NCI-H69 (cell line): ENCODE data around the gene SORCS2.

Experiments used
- DNase-seq: peaks from one replicate; lab custom pipeline; 2025; lab: John Stamatoyannopoulos, UW

SORCS2 gene

DNA sequence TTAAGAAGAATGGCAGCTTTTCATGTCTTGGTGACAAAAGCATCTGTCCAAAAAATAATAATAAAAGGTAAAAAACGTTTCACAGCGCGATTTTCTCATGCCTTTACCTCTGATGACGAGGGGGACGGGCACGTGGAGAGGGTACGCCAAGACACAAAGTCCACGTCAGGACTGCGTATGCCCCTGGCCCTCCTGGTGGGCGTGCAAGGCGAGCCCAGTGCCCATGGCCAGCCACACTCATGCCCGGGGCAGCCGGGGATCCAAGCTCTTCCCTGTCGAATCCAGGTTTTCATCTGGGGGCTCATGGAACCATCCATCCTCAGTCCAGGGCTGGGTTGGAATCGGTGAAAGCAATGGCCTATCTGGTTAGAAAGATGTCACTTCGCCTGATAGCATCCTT is 570.8 kb downstream of the SORCS2 start:
- DNase-seq, result no peak

GRCh38 chr4:7763788-7764187 is 571.5 kb downstream of the SORCS2 start:
- no peak for DNase-seq

- no peak for DNase-seq
Measured at GRCh38 chr4:7764466-7764865, 572.1 kb downstream of the SORCS2 start.

- DNase-seq, result no peak
Measured at GRCh38 chr4:7765666-7766065, 573.3 kb downstream of the SORCS2 start.

DNA sequence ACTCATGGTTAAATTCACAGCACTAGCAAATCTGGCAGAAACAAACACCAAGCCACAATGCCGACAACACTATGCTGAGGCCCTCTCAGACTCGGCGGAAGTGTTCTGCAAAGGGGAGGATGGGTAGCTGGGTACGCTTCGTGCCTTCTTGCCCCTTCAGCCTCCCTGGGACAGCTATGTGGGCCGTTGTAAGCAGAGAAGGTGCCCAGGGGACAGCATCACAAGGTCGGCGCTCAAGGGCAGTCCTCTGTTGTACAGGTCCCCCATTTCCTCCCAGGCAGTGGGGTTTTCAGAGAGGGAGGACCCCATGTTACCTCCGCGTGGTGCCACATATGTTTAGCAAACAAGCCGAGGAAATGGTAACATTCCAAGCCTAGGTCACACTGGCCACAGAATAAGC is 573.7 kb downstream of the SORCS2 start:
- no peak for DNase-seq

- no peak for DNase-seq
Measured at GRCh38 chr4:7766661-7767345, 574.5 kb downstream of the SORCS2 start.

DNA sequence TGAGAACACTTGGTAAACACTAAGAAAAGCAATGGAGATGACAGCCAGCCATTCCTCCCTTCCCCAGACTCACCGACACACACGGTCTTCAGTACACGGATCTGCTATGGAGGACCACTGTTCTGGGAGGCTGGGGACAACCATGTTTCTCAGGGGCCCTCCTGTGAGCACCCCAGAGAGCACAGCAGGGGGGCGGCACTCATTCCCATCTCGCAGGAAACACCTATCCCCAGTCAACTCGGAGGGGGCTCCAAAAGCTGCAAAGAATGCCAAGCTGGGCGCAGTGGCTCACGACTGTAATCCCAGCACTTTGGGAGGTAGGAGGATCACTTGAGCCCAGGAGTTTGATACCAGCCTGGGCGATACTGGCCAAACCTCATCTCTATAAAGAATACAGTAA is 575.2 kb downstream of the SORCS2 start:
- no peak for DNase-seq

DNA sequence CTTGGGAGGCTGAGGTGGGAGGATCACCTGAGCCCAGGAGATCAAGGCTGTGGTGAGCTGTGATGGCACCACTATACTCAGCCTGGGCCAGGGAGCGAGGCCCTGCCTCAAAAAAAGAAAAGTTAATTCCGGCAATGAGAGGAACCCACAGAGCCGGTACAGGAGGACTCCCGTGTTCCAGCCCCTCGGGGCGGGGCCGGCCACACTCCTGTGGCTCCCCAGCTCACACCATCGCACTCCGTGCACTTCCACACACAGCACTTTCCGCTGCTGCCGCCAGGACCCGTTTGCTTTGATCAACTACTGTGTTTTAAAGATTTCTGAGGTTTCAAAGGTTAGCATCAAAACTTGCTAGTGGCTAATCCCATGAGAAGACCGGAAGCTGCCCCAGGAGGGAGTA is 575.6 kb downstream of the SORCS2 start:
- no peak for DNase-seq

DNA sequence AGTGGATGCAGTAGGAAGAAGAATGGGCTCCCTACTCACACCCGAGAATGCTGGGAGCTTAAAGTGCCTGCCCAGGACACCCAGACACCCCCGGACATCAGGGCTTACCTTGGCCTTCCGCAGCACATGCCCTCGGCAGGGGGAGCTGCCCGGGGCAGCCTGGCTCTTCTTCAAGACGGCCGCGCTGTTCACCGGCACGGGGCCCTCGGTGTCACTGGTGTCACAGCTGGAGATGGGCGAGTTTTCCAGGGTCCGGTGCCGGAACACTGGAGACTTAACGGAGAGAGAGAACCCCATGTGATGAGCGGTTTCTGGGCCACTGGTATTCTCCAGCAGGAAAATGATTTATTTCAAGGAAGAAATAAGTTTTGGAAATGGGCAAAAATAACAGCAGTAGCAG is 576.4 kb downstream of the SORCS2 start:
- no peak for DNase-seq

GRCh38 chr4:7769396-7770223 is 577.3 kb downstream of the SORCS2 start:
- no peak for DNase-seq

GRCh38 chr4:7770224-7771050 is 578.1 kb downstream of the SORCS2 start:
- DNase-seq, result no peak

DNA sequence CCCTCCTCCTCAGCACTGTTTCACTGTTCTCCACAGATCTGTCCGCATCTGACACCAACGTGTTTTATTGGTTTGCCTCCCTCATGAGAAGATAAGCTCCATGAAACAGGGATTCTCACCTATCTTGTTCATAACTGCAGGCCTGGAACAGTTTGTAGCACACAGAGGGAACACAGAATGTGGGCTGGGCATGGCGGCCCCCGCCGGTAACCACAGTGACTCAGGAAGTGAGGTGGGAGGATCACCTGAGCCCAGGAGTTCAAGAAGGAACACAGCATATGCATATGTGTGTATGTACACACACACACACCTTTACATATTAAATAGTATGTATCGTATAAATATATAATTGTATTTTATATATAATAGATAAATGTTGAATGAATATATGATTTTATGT is 578.7 kb downstream of the SORCS2 start:
- no peak for DNase-seq

GRCh38 chr4:7771541-7772507 is 579.5 kb downstream of the SORCS2 start:
- no peak for DNase-seq

GRCh38 chr4:7772711-7773385 is 580.5 kb downstream of the SORCS2 start:
- no peak for DNase-seq

DNA sequence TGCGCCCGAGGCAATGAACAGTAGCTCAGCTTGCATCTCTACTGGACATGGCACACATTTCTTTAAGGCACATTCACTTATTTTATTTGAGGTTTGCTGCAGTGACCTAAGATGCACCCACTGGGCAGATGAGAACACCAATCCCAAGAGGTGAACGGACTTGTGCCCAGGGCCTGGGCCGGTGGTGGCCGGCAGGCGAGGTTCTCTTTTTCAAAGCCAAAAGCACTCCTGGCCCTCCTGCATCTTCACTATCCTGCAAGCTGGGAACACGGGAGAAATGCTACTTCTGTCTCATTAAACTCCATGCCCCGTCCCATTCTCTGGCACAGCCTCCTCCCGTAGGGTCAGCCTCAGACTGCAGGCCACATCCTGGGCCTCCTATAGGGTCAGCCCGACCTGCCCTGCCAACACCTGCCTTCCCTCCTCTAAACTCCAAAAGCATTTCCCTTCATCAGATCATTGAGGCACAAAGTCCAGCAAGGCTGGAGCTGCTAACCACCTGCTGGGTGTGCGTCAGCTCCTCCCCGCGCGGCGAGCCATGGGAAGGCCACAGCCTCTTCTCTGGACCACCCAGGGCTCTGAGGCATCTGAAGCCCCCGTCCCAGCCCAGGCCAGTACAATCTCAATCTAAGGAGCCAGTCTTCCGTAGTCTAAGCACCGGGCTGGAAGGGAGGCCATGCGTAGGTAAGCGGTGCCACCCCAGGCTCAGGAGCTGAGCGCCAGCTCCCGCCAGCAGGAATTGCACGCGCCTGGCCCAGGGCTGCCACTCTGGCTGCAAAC is 581.3 kb downstream of the SORCS2 start:
- DNase-seq, result no peak

- DNase-seq, result no peak
Measured at GRCh38 chr4:7774301-7775294, 582.3 kb downstream of the SORCS2 start.

DNA sequence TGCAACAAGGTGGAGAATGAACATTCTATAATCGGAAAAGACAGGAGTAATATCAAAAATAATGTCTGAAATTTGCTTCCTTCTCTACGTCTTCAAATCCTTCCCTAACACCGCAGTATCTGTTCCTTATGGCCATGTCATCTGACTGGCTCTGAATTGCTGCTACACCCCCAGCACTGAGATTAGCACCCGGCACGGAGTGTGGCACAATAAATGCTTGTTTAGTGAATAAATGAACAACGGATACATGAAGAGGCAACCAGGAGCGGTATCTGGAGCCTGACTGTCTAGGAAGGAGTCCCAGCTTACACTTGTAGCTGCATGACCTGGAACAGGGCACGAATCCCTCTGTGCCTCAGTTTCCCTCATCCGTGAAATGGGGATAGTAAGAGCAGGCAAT is 583.1 kb downstream of the SORCS2 start:
- DNase-seq, result no peak

- DNase-seq, result peak; percentile 4
Measured at GRCh38 chr4:7777017-7777710, 584.8 kb downstream of the SORCS2 start.
